ENCODE results near the gene HGS.
A peak's percentile ranks its signal among the peaks of the same experiment; 100 is the strongest.

The HGS gene

GRCh38 chr17:81683584-81684441 lies at the start of gene HGS, which contains the start of gene ARL16:
TSS of gene HGS (plus strand) at chr17:81684011. CDS start at chr17:81684067, 56 bp downstream.
TSS of gene ARL16 (minus strand) at chr17:81683797. CDS start at chr17:81683753, 44 bp downstream.
- peak; percentile 82 for DNase-seq

- no peak for DNase-seq
Observed at GRCh38 chr17:81635431-81635830, 48.4 kb upstream of the HGS start.

GRCh38 chr17:81635973-81636504 lies 47.8 kb upstream of the HGS start:
- no peak for DNase-seq

- peak; percentile 9 for DNase-seq
Observed at GRCh38 chr17:81636505-81637288, 47.1 kb upstream of the HGS start, which contains the start of the genes NPLOC4 and TSPAN10. TSS of gene NPLOC4 (minus strand) at chr17:81637112. CDS start at chr17:81636930, 182 bp downstream. TSS of gene TSPAN10 (plus strand) at chr17:81637196. CDS start at chr17:81642413, 5,217 bp downstream.

GRCh38 chr17:81638683-81639082 lies 45.1 kb upstream of the HGS start:
- no peak for DNase-seq

GRCh38 chr17:81640011-81640410 lies 43.8 kb upstream of the HGS start:
- DNase-seq: no peak

- DNase-seq: no peak
Observed at GRCh38 chr17:81641825-81642489, 41.9 kb upstream of the HGS start.

GRCh38 chr17:81644496-81644895 lies 39.3 kb upstream of the HGS start:
- no peak for DNase-seq

GRCh38 chr17:81644976-81645952 lies 38.5 kb upstream of the HGS start:
- DNase-seq: no peak

GRCh38 chr17:81646869-81647600 lies 36.8 kb upstream of the HGS start:
- DNase-seq: no peak

GRCh38 chr17:81647640-81648012 lies 36.2 kb upstream of the HGS start:
- no peak for DNase-seq

- no peak for DNase-seq
Observed at GRCh38 chr17:81648013-81648706, 35.7 kb upstream of the HGS start.

- DNase-seq: no peak
Observed at GRCh38 chr17:81648707-81649085, 35.1 kb upstream of the HGS start.

- DNase-seq: no peak
Observed at GRCh38 chr17:81650951-81651350, 32.9 kb upstream of the HGS start.

- DNase-seq: no peak
Observed at GRCh38 chr17:81651692-81652091, 32.1 kb upstream of the HGS start.

GRCh38 chr17:81652906-81653771 lies 30.7 kb upstream of the HGS start:
- DNase-seq: no peak

GRCh38 chr17:81655378-81656117 lies 28.3 kb upstream of the HGS start:
- no peak for DNase-seq

GRCh38 chr17:81656118-81656743 lies 27.6 kb upstream of the HGS start, which contains the start of gene PDE6G:
TSS of gene PDE6G (minus strand) at chr17:81656542. CDS start at chr17:81653305, 3,237 bp downstream.
- DNase-seq: no peak

Data from NCI-H2029 treated with DMSO at 0.1 percent for 48 hours (cell line).